Measurements from ENCODE around the gene TM4SF5.

TM4SF5 gene

DNA sequence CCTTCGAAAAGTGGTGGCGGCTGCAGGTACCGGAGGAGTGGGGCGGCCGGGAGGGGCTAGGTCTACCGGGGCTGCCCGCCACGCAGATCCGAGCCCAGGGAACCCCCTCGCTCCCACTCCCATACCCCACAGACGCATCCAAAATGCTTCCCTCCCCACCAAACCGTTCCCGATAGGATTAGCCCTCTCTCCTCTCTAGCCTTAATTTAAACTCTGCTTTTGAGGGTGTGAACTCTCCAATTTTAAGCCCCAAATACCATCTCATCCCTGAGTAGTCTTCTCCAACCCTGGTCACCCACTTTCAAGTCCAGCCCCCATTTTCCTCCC lies 31.7 kb upstream of the TM4SF5 start:
- no peaks in the 10 kb centered on the region for H3K9me3 Mint-ChIP-seq
- peak overlapping the region; percentile 77 to 87 (median 84) for H3K4me3 Mint-ChIP-seq
- peaks cover 7% of the 10 kb centered on the region for H3K4me1 Mint-ChIP-seq
- no peaks in the 10 kb centered on the region for H3K36me3 Mint-ChIP-seq (ENCODE audit: low read depth)
- peak overlapping the region in 1 of 3 experiments; percentile 5 for H3K27ac Mint-ChIP-seq
- peaks cover 95% of the 10 kb centered on the region for H3K27me3 Mint-ChIP-seq (ENCODE audit: low read depth)
- TF ChIP-seq CTCF (IDR thresholded peaks at IDR 0.05; ENCODE audit: unreplicated experiment in 3 of 3), result no peak

DNA sequence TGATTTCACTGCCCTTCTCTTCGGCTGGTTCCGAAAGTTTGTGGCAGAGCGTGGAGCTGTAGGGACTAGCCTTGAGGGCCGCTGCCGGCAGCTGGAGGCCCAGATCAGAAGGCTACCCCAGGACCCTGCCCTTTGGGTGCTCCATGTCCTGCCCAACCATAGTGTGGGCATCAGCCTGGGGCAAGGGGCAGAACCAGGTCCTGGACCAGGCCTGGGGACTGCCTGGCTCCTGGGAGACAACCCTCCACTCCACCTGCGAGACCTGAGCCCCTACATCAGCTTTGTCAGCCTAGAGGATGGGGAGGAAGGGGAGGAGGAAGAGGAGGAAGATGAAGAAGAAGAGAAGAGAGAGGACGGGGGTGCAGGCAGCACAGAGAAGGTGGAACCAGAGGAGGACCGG lies 31.1 kb upstream of the TM4SF5 start:
- no peak for TF ChIP-seq CTCF (IDR thresholded peaks at IDR 0.05; ENCODE audit: unreplicated experiment in 3 of 3)
- peaks cover 7% of the 10 kb centered on the region for H3K4me1 Mint-ChIP-seq
- H3K4me3 Mint-ChIP-seq, result peak overlapping the region; percentile 77 to 87 (median 84)
- peak overlapping the region in 1 of 3 experiments; percentile 5 for H3K27ac Mint-ChIP-seq
- peaks cover 95% of the 10 kb centered on the region for H3K27me3 Mint-ChIP-seq (ENCODE audit: low read depth)
- H3K36me3 Mint-ChIP-seq (ENCODE audit: low read depth), result no peaks in the 10 kb centered on the region
- no peaks in the 10 kb centered on the region for H3K9me3 Mint-ChIP-seq

DNA sequence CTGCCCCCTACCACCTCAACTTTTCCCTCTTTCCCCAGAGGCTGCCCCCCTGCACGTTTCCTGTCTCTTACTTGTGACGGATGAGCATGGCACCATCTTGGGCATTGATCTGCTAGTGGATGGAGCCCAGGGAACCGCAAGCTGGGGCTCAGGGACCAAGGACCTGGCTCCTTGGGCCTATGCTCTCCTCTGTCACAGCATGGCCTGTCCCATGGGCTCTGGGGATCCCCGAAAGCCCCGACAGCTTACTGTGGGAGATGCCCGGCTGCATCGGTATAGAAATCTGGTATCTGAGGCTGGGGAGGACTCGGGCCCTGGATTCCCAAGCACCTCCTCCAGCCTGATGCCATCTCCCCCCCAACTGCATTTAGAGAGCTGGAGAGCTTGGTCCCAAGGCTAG lies 30.1 kb upstream of the TM4SF5 start:
- H3K4me1 Mint-ChIP-seq, result peaks cover 7% of the 10 kb centered on the region
- no peaks in the 10 kb centered on the region for H3K36me3 Mint-ChIP-seq (ENCODE audit: low read depth)
- H3K27me3 Mint-ChIP-seq (ENCODE audit: low read depth), result peaks cover 94% of the 10 kb centered on the region
- no peaks in the 10 kb centered on the region for H3K9me3 Mint-ChIP-seq
- no peak overlapping the region for H3K27ac Mint-ChIP-seq
- no peak for TF ChIP-seq CTCF (IDR thresholded peaks at IDR 0.05; ENCODE audit: unreplicated experiment in 3 of 3)
- peak overlapping the region; percentile 51 to 53 (median 53) for H3K4me3 Mint-ChIP-seq

GRCh38 chr17:4742133-4742532 lies 29.6 kb upstream of the TM4SF5 start:
- no peak overlapping the region for H3K4me3 Mint-ChIP-seq
- H3K27ac Mint-ChIP-seq, result no peak overlapping the region
- H3K9me3 Mint-ChIP-seq, result no peaks in the 10 kb centered on the region
- TF ChIP-seq CTCF (IDR thresholded peaks at IDR 0.05; ENCODE audit: unreplicated experiment in 3 of 3), result no peak
- peaks cover 94% of the 10 kb centered on the region for H3K27me3 Mint-ChIP-seq (ENCODE audit: low read depth)
- H3K4me1 Mint-ChIP-seq, result peaks cover 7% of the 10 kb centered on the region
- H3K36me3 Mint-ChIP-seq (ENCODE audit: low read depth), result no peaks in the 10 kb centered on the region

GRCh38 chr17:4742629-4743028 lies 29.1 kb upstream of the TM4SF5 start:
- no peak for TF ChIP-seq CTCF (IDR thresholded peaks at IDR 0.05; ENCODE audit: unreplicated experiment in 3 of 3)
- Mint-ChIP-seq H3K9me3 (no peaks in the 10 kb centered on the region), H3K36me3 (ENCODE audit: low read depth) (no peaks in the 10 kb centered on the region)

DNA sequence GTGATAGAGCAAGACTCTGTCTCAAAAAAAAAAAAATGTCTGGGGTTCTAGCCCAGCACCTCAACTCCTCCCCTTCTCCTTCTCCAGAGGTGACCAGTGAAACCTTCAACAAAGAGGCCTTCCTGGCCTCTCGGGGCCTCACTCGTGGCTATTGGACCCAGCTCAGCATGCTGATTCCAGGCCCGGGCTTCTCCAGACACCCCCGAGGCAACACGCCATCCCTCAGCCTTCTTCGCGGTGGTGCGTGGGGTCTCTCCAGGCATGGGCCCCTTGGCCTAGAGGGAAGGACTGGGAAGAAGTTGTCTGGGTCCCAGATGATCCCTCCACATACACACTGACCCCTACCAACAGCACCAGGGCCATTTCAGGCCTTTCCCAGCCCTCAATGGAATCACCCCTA lies 28.5 kb upstream of the TM4SF5 start:
- Mint-ChIP-seq H3K36me3 (ENCODE audit: low read depth) (no peaks in the 10 kb centered on the region), H3K9me3 (no peaks in the 10 kb centered on the region), H3K27ac (no peak overlapping the region), H3K27me3 (ENCODE audit: low read depth) (peaks cover 95% of the 10 kb centered on the region), H3K4me3 (no peak overlapping the region), H3K4me1 (peaks cover 6% of the 10 kb centered on the region)
- no peak for TF ChIP-seq CTCF (IDR thresholded peaks at IDR 0.05; ENCODE audit: unreplicated experiment in 3 of 3)

More at GRCh38 chr17:4742629-4743028, 29.1 kb upstream of the TM4SF5 start:
- Mint-ChIP-seq H3K27ac (no peak overlapping the region), H3K4me1 (peaks cover 7% of the 10 kb centered on the region), H3K4me3 (peak overlapping the region in 1 of 3 experiments; percentile 21), H3K27me3 (ENCODE audit: low read depth) (peaks cover 94% of the 10 kb centered on the region)
